Measurements from ENCODE around the gene CASP1. TPM values are rescaled to one million over a fixed set of nuclear protein-coding genes. Genes with fewer than 3 reads are reported as not detected.

CASP1 gene
- total RNA-seq, 1 experiment from 2014 or later = not detected

GRCh38 chr11:105022527-105022926 is 12.4 kb downstream of the CASP1 start:
- H4K5ac ChIP-seq (ENCODE audit: insufficient read length, low read depth, low read length) = no peak overlapping the region
- H2BK15ac ChIP-seq (ENCODE audit: low read depth, low read length) = no peak overlapping the region
- H2AK5ac ChIP-seq (ENCODE audit: insufficient read length, low read length) = no peak overlapping the region
- H3K79me1 ChIP-seq (ENCODE audit: insufficient read depth, low read depth, low read length, poor library complexity, severe bottlenecking) = no peaks in the 10 kb centered on the region
- no peak overlapping the region for H3K56ac ChIP-seq (ENCODE audit: insufficient read length, low read depth, low read length)
- no peak overlapping the region for H2BK120ac ChIP-seq (ENCODE audit: low read depth, low read length, poor library complexity, severe bottlenecking)
- no peaks in the 10 kb centered on the region for H3K9me3 ChIP-seq (ENCODE audit: control insufficient read depth, low read depth, low read length)
- no peak overlapping the region for H3K23ac ChIP-seq (ENCODE audit: insufficient read length, low read depth, low read length)
- Mint-ChIP-seq H3K4me3 (no peak overlapping the region), H3K36me3 (ENCODE audit: insufficient read depth in 1 of 3, low read depth in 3 of 3) (peaks cover 2 to 4% (median 2%) of the 10 kb centered on the region in 3 experiments; a peak in 3 of 7 replicates), H3K9me3 (peaks cover 3 to 5% of the 10 kb centered on the region in 2 experiments; a peak in 3 of 5 replicates), H3K27me3 (ENCODE audit: low read depth) (no peaks in the 10 kb centered on the region), H3K4me1 (no peaks in the 10 kb centered on the region), H3K27ac (no peak overlapping the region)
- no peak overlapping the region for H2BK20ac ChIP-seq (ENCODE audit: low read depth, low read length, poor library complexity, severe bottlenecking)
- H3K79me2 ChIP-seq (ENCODE audit: insufficient read depth, low read length) = no peaks in the 10 kb centered on the region
- H4K8ac ChIP-seq (replicated peaks; ENCODE audit: insufficient read length, low read depth, low read length) = no peak overlapping the region
- H3K4me1 ChIP-seq (ENCODE audit: insufficient read depth, low read length) = no peaks in the 10 kb centered on the region
- no peak overlapping the region for H2BK12ac ChIP-seq (ENCODE audit: insufficient read length, low read depth, low read length)
- no peaks in the 10 kb centered on the region for H3K27me3 ChIP-seq (ENCODE audit: insufficient read depth, low read length)
- no peak overlapping the region for H3K4me2 ChIP-seq (ENCODE audit: insufficient read depth, insufficient read length, low read length)
- no peak overlapping the region for H3K27ac ChIP-seq (ENCODE audit: insufficient read length, low read depth, low read length)
- no peak overlapping the region for H3K18ac ChIP-seq (ENCODE audit: insufficient read length, low read depth, low read length)
- WGBS (ENCODE audit: extremely low coverage, insufficient read length, low lambda C conversion rate) = no CpG with 5 or more reads among the region's 2 CpGs
- H3T11ph ChIP-seq (ENCODE audit: low read length) = no peak overlapping the region
- no peak for TF ChIP-seq CTCF (conservative IDR thresholded peaks at IDR 0.05)
- no peak for DNase-seq
- no peak overlapping the region for H4K91ac ChIP-seq (ENCODE audit: insufficient read length, low read depth, low read length)
- H2AFZ ChIP-seq (ENCODE audit: low read length) = no peak overlapping the region
- no peak overlapping the region for H3K4ac ChIP-seq (ENCODE audit: low read depth, low read length)
- H2BK5ac ChIP-seq (ENCODE audit: insufficient read length, low read length) = no peak overlapping the region
- H3K23me2 ChIP-seq (ENCODE audit: insufficient read length, low read depth, low read length, poor library complexity, severe bottlenecking) = no peaks in the 10 kb centered on the region
- no peak overlapping the region for H3K14ac ChIP-seq (ENCODE audit: insufficient read depth, low read length)
- no peak overlapping the region for H3K9ac ChIP-seq (ENCODE audit: extremely low read depth, insufficient read length, low read length)
- no peaks in the 10 kb centered on the region for H4K20me1 ChIP-seq (ENCODE audit: control insufficient read depth, insufficient read depth, insufficient read length)

All from H9 (cell line).